ENCODE measurements around the gene UBTF. TPM values are rescaled to one million over a fixed set of nuclear protein-coding genes. Genes with fewer than 3 reads are reported as not detected.

The UBTF gene
- total RNA-seq, 1 donor from 2014 or later, result 53.9 TPM

GRCh38 chr17:44183024-44183423 is 36.5 kb downstream of the UBTF start:
- peaks cover 34% of the 10 kb centered on the region for H3K4me1 ChIP-seq
- no peaks in the 10 kb centered on the region for H3K27me3 ChIP-seq (ENCODE audit: low read depth)
- H3K36me3 ChIP-seq, result peaks cover 31% of the 10 kb centered on the region
- intact Hi-C loops (cut with micrococcal nuclease), result no loop called here
- DNase-seq, result no peak
- no peak for TF ChIP-seq CTCF (IDR thresholded peaks at IDR 0.05; ENCODE audit: borderline replicate concordance)
- H3K9me3 ChIP-seq (replicated peaks), result no peaks in the 10 kb centered on the region
- H3K4me3 ChIP-seq, result no peak overlapping the region
- no peak overlapping the region for H3K27ac ChIP-seq (replicated peaks)

- Histone ChIP-seq H3K4me3 (no peak overlapping the region), H3K27me3 (ENCODE audit: low read depth) (no peaks in the 10 kb centered on the region), H3K27ac (replicated peaks) (no peak overlapping the region), H3K4me1 (no peaks in the 10 kb centered on the region), H3K9me3 (replicated peaks) (no peaks in the 10 kb centered on the region), H3K36me3 (peaks cover 55% of the 10 kb centered on the region)
- no peak for DNase-seq
- no peak for TF ChIP-seq CTCF (IDR thresholded peaks at IDR 0.05; ENCODE audit: borderline replicate concordance)
- intact Hi-C loops (cut with micrococcal nuclease), result no loop called here
Measured at GRCh38 chr17:44178133-44178532, 41.3 kb downstream of the UBTF start.

DNA sequence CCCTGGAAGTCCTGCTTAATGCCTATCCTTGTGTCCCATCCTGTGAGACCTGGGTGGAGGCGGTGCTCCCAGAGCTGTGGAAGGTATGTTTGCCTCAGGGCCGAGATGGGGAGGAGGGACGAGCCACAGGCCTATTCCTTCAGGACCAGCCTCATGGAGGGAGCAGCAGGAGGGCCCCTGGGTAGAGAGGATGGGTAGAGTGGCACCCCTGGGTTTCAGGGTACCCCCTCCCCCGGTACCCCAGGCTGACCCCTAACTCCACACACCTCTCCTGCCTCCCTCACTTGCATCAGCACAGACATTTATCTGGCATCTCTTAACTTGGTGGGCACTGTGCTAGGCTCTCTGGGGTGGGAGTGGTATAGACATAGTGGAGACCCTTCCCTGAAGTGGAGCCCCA is 41.8 kb downstream of the UBTF start:
- H3K9me3 ChIP-seq (replicated peaks), result no peaks in the 10 kb centered on the region
- H3K4me3 ChIP-seq, result no peak overlapping the region
- no peak for DNase-seq
- H3K27ac ChIP-seq (replicated peaks), result no peak overlapping the region
- intact Hi-C loops (cut with micrococcal nuclease), result no loop called here
- H3K4me1 ChIP-seq, result no peaks in the 10 kb centered on the region
- no peaks in the 10 kb centered on the region for H3K27me3 ChIP-seq (ENCODE audit: low read depth)
- H3K36me3 ChIP-seq, result peaks cover 50% of the 10 kb centered on the region
- no peak for TF ChIP-seq CTCF (IDR thresholded peaks at IDR 0.05; ENCODE audit: borderline replicate concordance)

DNA sequence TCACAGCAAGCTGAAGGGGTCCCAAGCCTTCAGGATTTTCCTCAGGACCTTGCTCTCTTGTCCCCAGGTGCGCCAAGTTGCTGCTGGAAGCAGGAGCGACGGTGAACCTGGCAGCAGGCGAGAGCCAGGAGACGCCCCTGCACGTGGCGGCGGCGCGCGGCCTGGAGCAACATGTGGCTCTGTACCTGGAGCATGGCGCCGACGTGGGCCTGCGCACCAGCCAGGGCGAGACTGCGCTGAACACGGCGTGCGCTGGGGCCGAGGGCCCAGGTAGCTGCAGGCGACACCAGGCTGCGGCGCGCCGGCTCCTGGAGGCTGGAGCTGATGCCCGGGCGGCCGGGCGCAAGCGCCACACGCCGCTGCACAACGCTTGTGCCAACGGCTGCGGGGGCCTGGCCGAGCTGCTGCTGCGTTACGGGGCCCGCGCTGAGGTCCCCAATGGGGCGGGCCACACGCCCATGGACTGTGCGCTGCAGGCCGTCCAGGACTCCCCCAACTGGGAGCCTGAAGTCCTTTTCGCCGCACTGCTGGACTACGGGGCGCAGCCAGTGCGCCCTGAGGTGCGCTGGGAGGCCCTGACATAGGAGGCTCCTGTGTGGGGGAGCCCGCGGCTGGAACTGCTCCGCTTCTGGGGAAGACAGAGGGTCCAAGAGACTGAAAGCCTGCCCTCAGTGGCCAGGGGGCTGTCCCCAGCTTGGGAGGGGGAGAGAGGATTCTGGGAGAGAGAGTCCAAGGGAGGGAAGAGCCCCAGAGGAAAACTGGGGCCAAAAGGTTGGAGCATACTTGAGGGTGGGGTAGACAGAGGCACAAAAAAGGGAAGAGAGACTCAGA is 42.6 kb downstream of the UBTF start:
- no peaks in the 10 kb centered on the region for H3K27me3 ChIP-seq (ENCODE audit: low read depth)
- H3K36me3 ChIP-seq, result peaks cover 43% of the 10 kb centered on the region
- no peak overlapping the region for H3K27ac ChIP-seq (replicated peaks)
- no peaks in the 10 kb centered on the region for H3K9me3 ChIP-seq (replicated peaks)
- no peak for TF ChIP-seq CTCF (IDR thresholded peaks at IDR 0.05; ENCODE audit: borderline replicate concordance)
- intact Hi-C loops (cut with micrococcal nuclease), result no loop called here
- peaks cover 6% of the 10 kb centered on the region for H3K4me1 ChIP-seq
- H3K4me3 ChIP-seq, result no peak overlapping the region
- no peak for DNase-seq

DNA sequence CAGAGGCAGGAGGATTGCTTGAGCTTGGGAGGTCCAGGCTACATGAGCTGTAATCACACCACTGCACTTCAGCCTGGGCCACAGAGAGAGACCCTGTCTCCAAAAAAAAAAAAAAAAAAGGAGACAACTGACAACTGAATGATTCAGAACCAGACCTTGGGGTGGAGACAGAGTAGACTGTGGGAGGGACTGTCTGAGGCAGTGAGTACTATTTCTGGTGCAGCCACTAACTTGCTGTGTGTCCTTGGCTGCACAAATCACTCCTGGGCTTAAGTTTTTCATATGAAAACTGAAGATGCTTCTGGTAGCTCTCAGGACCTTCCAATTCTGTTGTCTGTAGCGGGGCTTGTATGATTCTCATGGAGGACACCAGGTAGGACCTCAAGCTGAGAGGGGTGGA is 43.2 kb downstream of the UBTF start:
- Histone ChIP-seq H3K9me3 (replicated peaks) (no peaks in the 10 kb centered on the region), H3K36me3 (peaks cover 38% of the 10 kb centered on the region), H3K27ac (replicated peaks) (no peak overlapping the region), H3K27me3 (ENCODE audit: low read depth) (no peaks in the 10 kb centered on the region), H3K4me1 (peaks cover 12% of the 10 kb centered on the region), H3K4me3 (no peak overlapping the region)
- intact Hi-C loops (cut with micrococcal nuclease), result no loop called here
- no peak for TF ChIP-seq CTCF (IDR thresholded peaks at IDR 0.05; ENCODE audit: borderline replicate concordance)
- DNase-seq, result no peak
